PC-3 (cell line): ENCODE measurements around the gene FRMPD4. TPM values are rescaled to one million over a fixed set of nuclear protein-coding genes. Genes with fewer than 3 reads are reported as not detected.

ENCODE experiments used
- ATAC-seq: fragments of 200-7000 bp; cut with Tn5 transposase; 2 replicates; pipeline ENCODE4 v1.9.1; 2020; ENCODE audit warnings: mild to moderate bottlenecking, moderate library complexity
- BruUV-seq: library from RNA; stranded (reverse); fragments of 400-500 nt; replicated peaks from 2 replicates; lab custom pipeline; 2021; lab: Mats Ljungman, UMichigan
- CTCF ChIA-PET: fragments of 300-600 bp; sonication (Branson Sonifier 250); formaldehyde crosslinking; loops from one replicate; lab custom pipeline; 2022; ENCODE audit warnings: antibody characterized with exemption; lab: Charles Lee
- POLR2A ChIA-PET: fragments of 300-600 bp; sonication (Branson Sonifier 250); formaldehyde crosslinking; loops from one replicate; lab custom pipeline; 2022; ENCODE audit warnings: antibody characterized with exemption; ENCODE audit not compliant: unreplicated experiment; lab: Charles Lee
- DNase-seq: peaks from one replicate; pipeline ENCODE4 v3.0.0-alpha.2; 2015
- H2AFZ ChIP-seq: fragments of 300-600 bp; sonication (generic); 2 replicates; pipeline ENCODE4 v1.6.0; 2016; ENCODE audit warnings: antibody characterized with exemption, low read length
- H3F3A ChIP-seq: fragments of 300-600 bp; sonication (generic); one replicate; pipeline ENCODE4 v1.6.0; 2017; ENCODE audit warnings: antibody characterized with exemption, low read length, control low read depth, mild to moderate bottlenecking; ENCODE audit not compliant: unreplicated experiment
- H3K27ac ChIP-seq: fragments of 300-600 bp; sonication (generic); 2 replicates; pipeline ENCODE4 v1.5.1; 2016; ENCODE audit warnings: mild to moderate bottlenecking, low read length
- H3K27me3 ChIP-seq: fragments of 300-600 bp; sonication (generic); 2 replicates; pipeline ENCODE4 v1.6.1; 2016; ENCODE audit warnings: low read length, mixed read lengths
- H3K36me3 ChIP-seq: fragments of 300-600 bp; sonication (generic); 2 replicates; pipeline ENCODE4 v1.6.1; 2016; ENCODE audit warnings: low read depth, mixed run types, low read length, mixed read lengths
- H3K4me1 ChIP-seq: fragments of 300-600 bp; sonication (generic); 2 replicates; pipeline ENCODE4 v1.5.1; 2016; ENCODE audit warnings: low read length; ENCODE audit not compliant: insufficient read depth
- H3K4me2 ChIP-seq: fragments of 300-600 bp; sonication (generic); 2 replicates; pipeline ENCODE4 v1.6.0; 2016; ENCODE audit warnings: low read length
- H3K4me3 ChIP-seq: fragments of 300-600 bp; sonication (generic); 2 replicates; pipeline ENCODE4 v1.5.1; 2016; ENCODE audit warnings: mild to moderate bottlenecking, low read length, mixed read lengths
- H3K79me2 ChIP-seq: fragments of 300-600 bp; sonication (generic); 2 replicates; pipeline ENCODE4 v1.6.1; 2017; ENCODE audit warnings: low read length, mixed read lengths
- H3K9ac ChIP-seq: fragments of 300-600 bp; sonication (generic); 2 replicates; pipeline ENCODE4 v1.6.0; 2016; ENCODE audit warnings: mild to moderate bottlenecking, low read length
- H3K9me2 ChIP-seq: fragments of 300-600 bp; sonication (generic); replicated peaks from 2 replicates; pipeline ENCODE4 v1.6.1; 2016; ENCODE audit warnings: mixed run types, low read length, mixed read lengths
- H3K9me3 ChIP-seq: fragments of 300-600 bp; sonication (generic); 2 replicates; pipeline ENCODE4 v1.6.1; 2016; ENCODE audit warnings: low read length, mixed read lengths
- H4K20me1 ChIP-seq: fragments of 300-600 bp; sonication (generic); 2 replicates; pipeline ENCODE4 v1.6.1; 2016; ENCODE audit warnings: low read length, mixed read lengths
- CTCF ChIP-seq: fragments of 300-600 bp; sonication (generic); conservative IDR thresholded peaks from 2 replicates; pipeline ENCODE4 v1.5.1; 2017; ENCODE audit warnings: antibody characterized with exemption, low read depth, mild to moderate bottlenecking, low read length
- EZH2 ChIP-seq: fragments of 300-600 bp; sonication (generic); IDR thresholded peaks from one replicate; pipeline ENCODE4 v1.6.1; 2017; ENCODE audit warnings: antibody characterized with exemption, mild to moderate bottlenecking, low read length; ENCODE audit not compliant: unreplicated experiment
- EZH2phosphoT487 ChIP-seq: fragments of 300-600 bp; sonication (generic); IDR thresholded peaks from 2 replicates; pipeline ENCODE4 v1.6.1; 2018; ENCODE audit warnings: mild to moderate bottlenecking, antibody characterized with exemption, low read length, borderline replicate concordance
- intact Hi-C: fragments of 100-400 bp; cut with micrococcal nuclease; formaldehyde crosslinking; loops from 2 replicates; pipeline ENCODE4 v1.9.0; 2023
- total RNA-seq: library from RNA; depleted of rRNA; stranded (reverse); fragments of >200 nt; gene quantifications from 2 replicates; pipeline ENCODE4 v1.2.3, GENCODE V29; 2014

The FRMPD4 gene
- total RNA-seq, 1 experiment from 2014 or later = 0.15 TPM

GRCh38 chrX:12141511-12141910, 3.2 kb downstream of the FRMPD4 start:
- ChIA-PET CTCF (no interaction called here), POLR2A (no interaction called here)
- Histone ChIP-seq H3F3A (no peaks in the 10 kb centered on the region), H3K9me2 (no peaks in the 10 kb centered on the region), H3K4me2 (no peak overlapping the region), H3K27me3 (no peaks in the 10 kb centered on the region), H3K36me3 (no peaks in the 10 kb centered on the region), H3K79me2 (no peaks in the 10 kb centered on the region), H3K4me3 (no peak overlapping the region), H3K9ac (no peak overlapping the region), H2AFZ (no peak overlapping the region), H3K9me3 (no peaks in the 10 kb centered on the region), H4K20me1 (no peaks in the 10 kb centered on the region), H3K27ac (no peak overlapping the region), H3K4me1 (peaks cover 8% of the 10 kb centered on the region)
- TF ChIP-seq EZH2 (no peak), EZH2phosphoT487 (no peak), CTCF (no peak)
- DNase-seq (no peak), ATAC-seq (no peak)
- intact Hi-C loops = no loop called here
- no TSS peak for BruUV-seq

DNA sequence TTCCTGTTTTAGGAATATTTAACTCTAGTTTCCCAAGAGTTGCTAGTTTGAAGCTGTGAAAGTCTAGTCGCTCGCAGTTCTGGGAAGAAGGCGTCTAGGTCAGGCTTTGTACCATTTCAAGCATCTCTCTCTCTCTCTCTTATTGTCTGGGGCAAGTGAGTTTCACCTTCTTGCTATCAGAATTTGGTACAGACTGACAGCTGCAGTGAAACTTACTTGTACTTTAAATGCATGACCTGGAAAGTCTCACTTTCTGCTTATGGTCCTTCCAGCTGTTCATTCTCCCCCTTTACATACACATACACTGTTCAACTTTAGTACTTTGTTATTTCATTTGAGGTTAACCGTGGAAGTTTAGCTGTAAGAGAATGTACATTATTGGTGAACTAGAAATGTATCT, 4.4 kb downstream of the FRMPD4 start:
- no peaks in the 10 kb centered on the region for H3K9me3 ChIP-seq
- intact Hi-C loops = no loop called here
- H3K4me1 ChIP-seq = peaks cover 4% of the 10 kb centered on the region
- H3K36me3 ChIP-seq = no peaks in the 10 kb centered on the region
- H3K4me3 ChIP-seq = no peak overlapping the region
- ATAC-seq (no peak), DNase-seq (no peak)
- H4K20me1 ChIP-seq = no peaks in the 10 kb centered on the region
- ChIA-PET POLR2A (no interaction called here), CTCF (no interaction called here)
- H3K27ac ChIP-seq = no peak overlapping the region
- H3K27me3 ChIP-seq = no peaks in the 10 kb centered on the region
- no TSS peak for BruUV-seq
- no peak overlapping the region for H2AFZ ChIP-seq
- H3K4me2 ChIP-seq = no peak overlapping the region
- H3K9ac ChIP-seq = no peak overlapping the region
- no peaks in the 10 kb centered on the region for H3F3A ChIP-seq
- H3K9me2 ChIP-seq = no peaks in the 10 kb centered on the region
- TF ChIP-seq EZH2 (no peak), CTCF (no peak), EZH2phosphoT487 (no peak)
- no peaks in the 10 kb centered on the region for H3K79me2 ChIP-seq

DNA sequence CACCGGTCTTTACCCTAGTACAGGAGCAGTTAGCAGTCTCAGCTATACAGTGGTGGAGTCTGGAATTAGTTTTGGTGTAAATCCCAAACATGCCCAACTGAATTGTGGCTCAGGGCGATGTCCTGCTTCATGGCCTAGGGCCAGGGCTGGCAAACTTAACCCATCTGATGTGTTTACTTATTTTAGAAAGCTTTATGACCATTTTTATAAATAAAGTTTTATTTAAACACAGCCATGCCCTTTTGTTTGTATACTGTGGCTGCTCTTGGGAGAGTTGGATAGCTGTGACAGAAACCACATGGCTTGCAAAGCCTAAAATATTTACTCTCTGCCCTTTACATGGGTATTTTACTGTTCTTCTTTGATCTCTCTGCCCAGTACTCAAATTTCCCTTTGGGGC, 7.1 kb downstream of the FRMPD4 start:
- Histone ChIP-seq H3K4me3 (no peak overlapping the region), H3F3A (peaks cover 4% of the 10 kb centered on the region), H4K20me1 (no peaks in the 10 kb centered on the region), H3K9ac (no peak overlapping the region), H3K4me2 (no peak overlapping the region), H3K9me3 (no peaks in the 10 kb centered on the region), H3K79me2 (no peaks in the 10 kb centered on the region), H2AFZ (no peak overlapping the region), H3K27ac (no peak overlapping the region), H3K36me3 (no peaks in the 10 kb centered on the region), H3K27me3 (no peaks in the 10 kb centered on the region), H3K4me1 (peaks cover 12% of the 10 kb centered on the region), H3K9me2 (no peaks in the 10 kb centered on the region)
- no TSS peak for BruUV-seq
- DNase-seq = no peak
- CTCF ChIA-PET = no interaction called here
- intact Hi-C loops = no loop called here
- POLR2A ChIA-PET = no interaction called here
- no peak for TF ChIP-seq CTCF
- TF ChIP-seq EZH2phosphoT487 = no peak
- no peak for TF ChIP-seq EZH2
- no peak for ATAC-seq
